GM12891 (cell line): ENCODE measurements around the gene JADE2.

ENCODE experiments used
- DNase-seq: peaks from one replicate; pipeline ENCODE4 v3.0.0; 2011; ENCODE audit warnings: low spot score; ENCODE audit not compliant: insufficient read length
- FAIRE-seq: peaks from 2 replicates; lab custom pipeline; 2011; peaks lifted over from hg19 to GRCh38; lab: Jason Lieb, UNC
- PAX5 ChIP-seq: IDR thresholded peaks from 2 replicates; pipeline ENCODE4 v1.6.1; 2011; ENCODE audit warnings: low read length, moderate library complexity, mild to moderate bottlenecking; ENCODE audit not compliant: insufficient read depth, severe bottlenecking
- POLR2A ChIP-seq: IDR thresholded peaks from 2 replicates; pipeline ENCODE4 v1.6.1; 2011; ENCODE audit warnings: low read depth, low read length, control low read depth
- POLR2AphosphoS5 ChIP-seq: IDR thresholded peaks from 2 replicates; pipeline ENCODE4 v1.6.1; 2011; ENCODE audit warnings: low read depth, low read length, control low read depth
- POU2F2 ChIP-seq: IDR thresholded peaks from 2 replicates; pipeline ENCODE4 v1.6.1; 2011; ENCODE audit warnings: low read depth, mild to moderate bottlenecking, control low read depth, low read length, moderate library complexity
- SPI1 ChIP-seq: IDR thresholded peaks from 2 replicates; pipeline ENCODE4 v1.6.1; 2011; ENCODE audit warnings: low read depth, low read length, control low read depth
- TAF1 ChIP-seq: IDR thresholded peaks from 2 replicates; pipeline ENCODE4 v1.6.1; 2011; ENCODE audit warnings: low read depth, low read length, control low read depth

The JADE2 gene

DNA sequence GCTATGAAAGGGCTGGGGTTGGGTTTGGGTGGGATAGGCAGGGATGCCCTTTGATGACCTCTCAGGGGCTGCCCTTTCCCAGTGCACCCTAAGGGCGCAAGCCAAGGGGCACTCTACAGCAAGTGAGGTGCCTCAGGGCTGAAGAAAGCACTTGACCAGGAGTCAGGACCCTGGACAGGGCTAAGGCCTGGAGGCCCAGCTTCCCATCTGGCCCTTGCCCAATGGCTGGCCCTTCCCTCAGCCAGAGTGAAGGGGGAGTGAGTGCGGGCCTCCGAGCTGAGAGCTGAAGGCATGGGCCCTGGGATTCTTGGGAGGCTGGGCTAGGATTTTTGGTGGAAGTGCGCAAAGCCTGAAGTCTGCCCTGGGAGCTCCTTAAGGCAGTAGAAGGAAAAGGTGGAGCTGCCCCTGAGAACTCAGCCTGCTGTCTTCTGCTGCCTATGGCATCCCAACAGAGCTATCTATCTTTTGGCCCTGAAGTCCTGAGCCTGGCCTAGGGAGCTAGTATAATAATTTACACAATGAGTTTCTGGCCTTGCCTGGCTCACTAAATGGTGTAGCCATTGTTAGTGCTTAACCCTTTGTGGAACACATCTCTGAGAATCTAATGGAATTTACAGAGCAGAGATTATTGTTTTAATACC, 16.4 kb downstream of the JADE2 start:
- TF ChIP-seq POU2F2, result no peak
- TF ChIP-seq POLR2A, result no peak
- TF ChIP-seq TAF1, result no peak
- TF ChIP-seq PAX5, result no peak
- TF ChIP-seq SPI1, result no peak
- no peak for TF ChIP-seq POLR2AphosphoS5
- FAIRE-seq, result no peak
- no peak for DNase-seq

DNA sequence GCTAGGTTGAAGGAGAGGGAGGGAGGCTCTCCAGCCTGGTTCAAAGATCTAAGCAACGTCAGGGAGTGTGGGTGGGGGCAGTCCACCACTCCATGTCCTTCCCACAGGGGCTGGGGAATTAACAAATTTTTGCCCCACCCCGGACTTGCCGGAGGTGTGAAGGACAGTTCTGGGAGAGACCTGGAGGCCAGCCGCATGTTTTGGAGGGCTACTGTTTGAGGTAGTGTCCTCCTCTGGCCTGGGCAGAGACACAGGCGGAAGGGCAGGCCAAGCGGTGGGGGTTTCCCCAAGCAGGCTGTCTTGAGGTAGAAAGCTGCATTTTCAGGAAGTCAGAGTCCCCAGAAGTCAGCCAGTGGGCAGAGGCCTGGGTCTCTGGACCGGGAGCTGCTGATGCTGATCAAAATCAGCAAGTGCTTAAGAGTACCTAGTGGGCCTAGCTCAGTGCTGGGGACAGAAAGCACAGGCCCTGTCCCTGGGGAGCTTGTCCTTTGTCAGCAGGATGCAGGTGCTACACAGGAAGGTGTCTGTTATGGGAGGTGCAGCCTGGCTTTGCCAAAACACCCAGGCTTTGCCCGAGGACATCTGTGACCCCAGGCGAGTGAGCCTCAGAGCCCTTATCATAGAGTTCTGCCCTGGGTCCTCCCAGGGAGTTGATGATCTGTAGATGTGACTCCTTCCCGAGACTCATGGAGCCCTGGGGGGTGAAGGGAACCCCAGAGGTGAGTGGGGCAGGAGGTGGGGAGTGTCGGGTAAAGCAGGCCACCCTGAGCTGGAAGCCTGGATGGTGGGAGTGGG, 18.5 kb downstream of the JADE2 start:
- TF ChIP-seq POLR2A (peak; percentile 80), TAF1 (peak; percentile 64; the same call in 1 of the 2 replicates), SPI1 (peak; percentile 80), POU2F2 (no peak), PAX5 (no peak), POLR2AphosphoS5 (peak; percentile 70)
- DNase-seq (peak; percentile 56), FAIRE-seq (peak; percentile 85)

DNA sequence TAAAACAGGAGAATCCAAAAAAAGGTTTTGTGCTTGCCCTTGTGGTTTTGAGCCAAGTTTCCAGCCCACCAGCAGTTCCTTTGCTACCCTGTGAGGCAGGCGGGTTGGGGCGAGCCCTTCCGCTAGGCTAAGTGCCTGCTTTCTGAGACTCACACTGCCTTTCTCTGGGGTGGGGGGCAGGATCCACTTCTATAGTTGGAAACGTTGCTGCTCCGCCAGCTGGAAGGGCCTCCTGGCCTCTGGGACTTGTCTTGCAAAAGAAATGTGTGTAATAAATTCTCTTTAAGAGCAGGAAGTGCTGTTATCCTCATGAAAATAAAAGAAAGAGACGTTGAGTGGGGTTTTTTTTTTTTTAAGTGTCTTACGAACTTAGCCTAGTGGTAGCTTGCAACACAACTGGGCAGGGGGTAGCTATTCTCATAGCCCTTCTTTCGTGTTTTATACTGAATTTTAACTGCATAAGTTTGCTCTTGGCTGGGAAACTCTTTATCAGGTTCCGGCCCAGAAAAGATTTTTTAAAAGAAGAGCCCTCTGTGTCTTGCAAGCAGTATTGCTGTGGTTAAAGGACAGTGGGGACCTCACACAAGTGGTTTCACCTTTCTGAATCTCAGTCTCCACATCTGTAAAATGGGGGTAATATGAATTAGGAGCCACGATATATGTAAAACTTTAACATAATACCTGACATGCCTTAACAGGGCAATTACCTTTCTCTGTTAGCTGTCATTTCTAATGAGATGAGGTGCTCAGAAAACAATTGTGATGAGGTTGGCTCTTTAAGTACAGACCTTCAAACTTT, 19.8 kb downstream of the JADE2 start:
- FAIRE-seq (peak; percentile 79), DNase-seq (no peak)
- TF ChIP-seq SPI1 (no peak), PAX5 (no peak), POLR2A (no peak), POU2F2 (0 out of 2 replicates have a peak, but pooled peaks have one; percentile 12), TAF1 (no peak)

DNA sequence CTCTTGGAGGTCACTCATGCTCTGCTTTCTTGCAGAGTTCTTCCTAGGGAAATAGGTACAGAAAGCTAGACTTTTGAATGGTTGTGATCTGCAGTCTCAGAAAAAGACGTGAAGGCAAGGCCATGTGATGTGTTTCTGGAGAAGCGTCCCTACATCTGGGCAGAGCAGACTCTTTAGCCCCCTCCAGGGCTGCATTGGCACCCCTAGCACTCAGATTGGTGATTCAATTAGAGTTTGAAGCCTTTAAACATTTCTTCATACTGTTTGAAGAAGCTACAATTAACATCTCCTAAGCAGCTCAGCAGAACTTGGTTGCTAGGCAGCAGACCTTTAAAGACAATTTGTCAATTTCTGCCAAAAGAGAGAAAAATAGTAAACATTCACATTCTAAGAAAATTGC, 21.6 kb downstream of the JADE2 start:
- FAIRE-seq (peak; percentile 43), DNase-seq (no peak)
- TF ChIP-seq POLR2A, result no peak

DNA sequence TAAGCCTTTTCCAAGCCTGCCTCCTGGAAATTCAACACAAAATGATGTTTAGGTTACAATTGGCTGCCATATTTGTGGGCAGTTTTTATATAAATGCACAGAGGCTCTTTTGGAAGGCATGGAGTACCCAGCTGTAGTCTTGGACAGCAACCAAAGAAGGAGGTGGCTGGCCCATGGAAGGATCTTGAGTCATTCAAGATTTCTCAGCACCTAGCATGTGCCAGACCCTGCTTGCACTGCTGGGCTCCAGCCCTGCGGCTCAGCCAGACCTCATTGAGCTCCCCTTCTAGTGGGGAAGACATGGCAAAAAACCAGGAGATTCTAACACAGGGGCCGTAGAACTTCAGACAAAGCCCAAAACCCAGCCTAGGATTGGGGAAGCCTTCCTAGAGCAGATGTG, 22.1 kb downstream of the JADE2 start:
- DNase-seq, result no peak
- peak; percentile 9 for FAIRE-seq
- TF ChIP-seq POLR2AphosphoS5 (no peak), POLR2A (no peak), POU2F2 (no peak), TAF1 (no peak), SPI1 (no peak), PAX5 (no peak)

DNA sequence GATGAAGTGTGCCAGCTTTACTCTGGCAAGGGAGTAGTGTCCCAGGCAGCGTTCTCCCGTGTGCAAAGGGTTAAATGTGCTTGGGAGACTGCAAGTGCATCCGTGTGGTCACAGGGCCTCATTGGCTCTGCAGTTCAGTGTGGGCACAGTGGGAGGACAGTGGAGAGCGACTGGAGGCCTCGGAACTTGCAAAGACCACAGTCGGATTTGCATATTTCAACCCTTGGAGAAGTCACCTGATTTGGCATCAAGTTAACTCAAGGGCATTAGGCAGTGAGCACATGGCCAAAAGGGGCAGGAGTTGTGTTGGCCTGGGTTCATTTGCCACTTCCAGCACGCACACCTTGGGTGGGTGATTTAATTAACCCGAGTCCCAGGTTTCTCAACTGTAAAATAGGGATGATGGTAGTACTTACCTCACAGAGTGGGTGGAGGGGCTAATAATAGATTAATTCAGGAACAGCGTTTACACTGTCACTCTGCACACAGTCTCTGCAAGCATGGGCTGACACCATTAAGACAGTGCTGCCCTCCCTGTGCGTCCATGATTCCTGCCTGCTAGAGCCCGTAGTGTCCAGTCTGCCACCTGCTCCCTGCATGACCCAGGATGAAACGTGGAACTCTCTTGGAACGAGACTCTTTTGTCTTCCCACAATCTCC, 22.7 kb downstream of the JADE2 start:
- DNase-seq (no peak), FAIRE-seq (peak; percentile 35)
- no peak for TF ChIP-seq PAX5
- TF ChIP-seq SPI1, result no peak
- TF ChIP-seq TAF1, result no peak
- no peak for TF ChIP-seq POLR2A
- no peak for TF ChIP-seq POLR2AphosphoS5
- TF ChIP-seq POU2F2, result peak; percentile 72; the same call in 1 of the 2 replicates

DNA sequence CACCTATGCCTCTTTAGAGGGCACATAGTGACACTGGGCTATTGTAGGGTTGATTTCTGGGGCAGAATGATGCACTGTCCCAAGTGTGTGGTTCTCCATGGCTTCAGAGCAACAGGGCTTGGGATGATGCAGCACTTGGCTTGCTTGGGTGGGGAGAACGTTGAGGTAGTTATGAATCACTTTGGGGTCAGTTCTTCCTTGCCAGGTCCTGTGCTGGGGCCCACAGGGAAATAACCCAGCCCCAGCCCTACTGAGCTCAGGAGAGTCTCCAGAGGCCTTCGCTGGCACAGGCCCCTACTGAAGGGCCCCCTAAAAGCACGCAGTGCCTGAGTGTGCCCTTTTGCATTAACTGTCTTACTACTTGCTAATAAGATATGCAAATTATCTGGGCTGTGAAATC, 24.2 kb downstream of the JADE2 start:
- TF ChIP-seq POLR2A (no peak), TAF1 (no peak), SPI1 (no peak), POLR2AphosphoS5 (no peak), PAX5 (no peak), POU2F2 (no peak)
- DNase-seq (no peak), FAIRE-seq (no peak)

DNA sequence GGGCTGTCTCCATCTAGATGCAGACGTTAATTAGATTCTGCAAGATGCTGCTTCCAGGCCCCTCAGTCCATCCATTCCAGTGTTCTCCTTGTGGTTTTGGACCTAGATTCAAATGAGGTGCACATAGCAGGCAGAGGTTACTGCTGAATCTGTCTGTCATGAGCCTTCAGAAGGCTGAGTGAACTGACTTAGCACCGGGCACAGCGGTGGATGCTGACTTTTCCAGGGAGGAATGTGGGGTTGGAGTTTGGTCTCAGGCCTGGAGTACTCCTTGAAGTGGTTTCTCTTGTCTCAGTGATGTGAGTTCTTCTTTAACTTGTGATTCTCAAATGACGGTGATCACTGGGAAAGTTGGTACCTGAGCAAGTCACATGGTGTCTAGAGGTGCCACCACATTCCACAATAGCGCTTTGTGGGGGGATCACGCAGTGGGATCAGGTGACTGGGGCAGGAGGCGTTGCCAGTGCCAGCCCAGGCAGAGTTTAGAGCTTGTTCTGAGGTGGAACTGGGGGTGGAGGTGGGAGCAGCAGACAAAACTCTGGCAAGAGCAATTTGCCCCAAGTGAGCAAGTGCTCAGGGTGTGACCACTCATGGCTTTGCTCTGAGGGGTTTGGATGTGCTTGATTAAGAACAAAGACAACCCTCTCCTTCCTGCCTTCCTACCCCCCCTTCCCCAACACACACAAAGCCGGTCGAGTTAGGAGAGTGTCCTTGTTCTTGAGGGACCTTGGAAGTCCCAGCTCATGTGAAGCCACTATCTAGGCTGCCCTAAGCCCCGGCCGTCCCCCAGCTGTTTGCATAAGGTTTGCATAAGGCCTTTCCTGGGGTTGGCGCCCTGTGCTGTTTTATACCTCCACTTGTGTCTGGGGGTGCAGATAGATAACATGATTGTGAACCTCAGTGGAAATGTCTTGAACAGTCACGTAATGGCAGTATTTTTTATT, 25.1 kb downstream of the JADE2 start:
- FAIRE-seq (peak; percentile 76), DNase-seq (no peak)

More for the DNA sequence above, 25.1 kb downstream of the JADE2 start:
- TF ChIP-seq SPI1, result no peak
- TF ChIP-seq POU2F2, result peak; percentile 91
